Skeletal muscle cell (primary cell): ENCODE data around the gene ZMAT5.

Experiments used
- DNase-seq: peaks from one replicate; pipeline ENCODE4 v3.0.0-alpha.2; 2010; ENCODE audit warnings: low read depth
- H3K4me3 ChIP-seq: 2 replicates; pipeline ENCODE4 v1.5.1; 2011; ENCODE audit warnings: low read depth, mild to moderate bottlenecking, control low read depth, low read length, moderate library complexity

Gene ZMAT5, protein sequence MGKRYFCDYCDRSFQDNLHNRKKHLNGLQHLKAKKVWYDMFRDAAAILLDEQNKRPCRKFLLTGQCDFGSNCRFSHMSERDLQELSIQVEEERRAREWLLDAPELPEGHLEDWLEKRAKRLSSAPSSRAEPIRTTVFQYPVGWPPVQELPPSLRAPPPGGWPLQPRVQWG

GRCh38 chr22:29766632-29767170, at the start of gene ZMAT5:
ZMAT5 (minus strand) TSS chr22:29767007; CDS start chr22:29748544, 18,463 bp downstream.
- peak; percentile 90 for DNase-seq
- H3K4me3 ChIP-seq: peak within 1 kb of the TSS; percentile 75

GRCh38 chr22:29816539-29816938, 49.7 kb upstream of the ZMAT5 start:
- no peak overlapping the region for H3K4me3 ChIP-seq
- no peak for DNase-seq

DNA sequence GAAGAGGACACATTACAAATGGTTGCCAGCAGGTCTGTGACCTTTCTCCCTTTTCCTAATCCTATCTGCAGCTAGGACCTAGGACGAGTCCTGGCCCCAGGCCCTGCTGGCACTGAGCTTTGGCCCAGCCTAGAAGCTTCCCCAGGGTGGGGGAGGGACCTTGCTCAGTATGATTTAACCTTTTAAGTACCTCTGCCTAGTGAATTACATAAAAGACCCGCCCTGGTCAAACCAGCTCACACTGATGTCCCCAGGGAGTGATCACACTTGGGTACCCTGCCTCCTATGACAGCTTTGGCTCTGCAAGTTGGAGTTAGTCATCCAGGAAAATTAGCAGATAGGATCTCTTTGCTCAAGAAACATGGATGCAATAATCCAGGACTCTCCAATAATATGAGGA, 49.3 kb upstream of the ZMAT5 start:
- no peak overlapping the region for H3K4me3 ChIP-seq
- no peak for DNase-seq

DNA sequence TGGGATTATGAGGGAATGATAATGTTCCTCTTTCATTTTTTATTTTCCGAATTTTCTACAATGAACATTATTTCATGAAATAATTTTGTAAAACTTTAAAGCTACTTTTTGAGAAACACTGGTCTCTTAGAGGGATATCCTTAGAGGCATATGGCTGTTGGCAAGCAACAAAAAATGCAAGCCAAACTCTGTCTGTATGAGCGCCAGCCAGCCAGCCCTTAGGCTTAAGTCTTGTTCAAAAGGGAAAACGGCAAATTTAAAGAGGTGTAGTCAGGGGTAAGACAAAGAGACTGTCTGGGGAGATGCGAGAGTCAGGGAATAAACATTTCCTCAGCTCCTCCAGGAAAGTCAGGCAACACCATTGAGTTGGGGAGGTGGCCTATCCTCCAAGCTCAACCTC, 48.8 kb upstream of the ZMAT5 start:
- no peak overlapping the region for H3K4me3 ChIP-seq
- DNase-seq: no peak

- DNase-seq: no peak
Measured at GRCh38 chr22:29814003-29814402, 47.2 kb upstream of the ZMAT5 start.

GRCh38 chr22:29813563-29813962, 46.8 kb upstream of the ZMAT5 start:
- DNase-seq: no peak
- H3K4me3 ChIP-seq: no peak overlapping the region

More at GRCh38 chr22:29814003-29814402, 47.2 kb upstream of the ZMAT5 start:
- H3K4me3 ChIP-seq: no peak overlapping the region

GRCh38 chr22:29813126-29813525, 46.3 kb upstream of the ZMAT5 start:
- H3K4me3 ChIP-seq: no peak overlapping the region
- no peak for DNase-seq

DNA sequence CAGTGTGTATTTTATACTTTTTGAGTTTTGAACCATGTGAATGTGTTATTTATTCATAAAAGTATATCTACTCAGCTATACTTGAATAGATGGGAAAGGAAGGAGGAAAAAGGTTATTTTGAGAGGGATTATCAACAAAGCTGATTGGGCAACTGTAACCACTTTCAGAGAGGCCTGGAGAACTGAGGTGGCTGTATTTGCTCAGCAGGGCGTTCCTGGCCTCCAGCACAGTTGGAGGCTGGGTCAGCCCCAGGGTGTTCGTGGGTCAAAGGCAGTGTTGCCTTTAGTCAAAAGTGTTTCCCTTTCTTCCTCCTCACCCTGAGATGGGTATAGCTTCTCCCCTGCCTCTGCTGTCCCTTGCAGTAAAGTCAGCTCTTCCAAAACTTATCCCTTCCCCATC, 44.6 kb upstream of the ZMAT5 start:
- no peak overlapping the region for H3K4me3 ChIP-seq
- DNase-seq: no peak

DNA sequence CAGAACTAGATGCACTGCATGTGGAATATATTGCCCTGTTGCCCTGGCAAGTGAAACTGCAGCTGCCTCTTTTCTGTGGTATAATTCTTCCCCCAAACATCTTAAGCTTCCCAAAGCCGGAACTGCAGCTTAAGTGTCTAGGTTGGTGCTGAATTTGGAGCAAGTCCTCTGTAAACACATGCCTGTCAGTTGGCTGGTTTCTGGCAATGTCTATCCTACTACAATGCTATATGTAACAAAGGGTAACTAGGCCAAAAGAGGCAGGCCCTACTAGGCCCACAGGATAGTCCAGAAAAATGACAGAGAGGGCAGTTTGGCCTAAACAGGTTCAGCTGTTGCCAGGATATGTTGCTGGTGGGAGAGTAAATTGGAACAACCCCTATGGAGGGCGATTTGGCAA, 43.4 kb upstream of the ZMAT5 start:
- no peak for DNase-seq
- no peak overlapping the region for H3K4me3 ChIP-seq

- DNase-seq: no peak
Measured at GRCh38 chr22:29806196-29806595, 39.4 kb upstream of the ZMAT5 start.

DNA sequence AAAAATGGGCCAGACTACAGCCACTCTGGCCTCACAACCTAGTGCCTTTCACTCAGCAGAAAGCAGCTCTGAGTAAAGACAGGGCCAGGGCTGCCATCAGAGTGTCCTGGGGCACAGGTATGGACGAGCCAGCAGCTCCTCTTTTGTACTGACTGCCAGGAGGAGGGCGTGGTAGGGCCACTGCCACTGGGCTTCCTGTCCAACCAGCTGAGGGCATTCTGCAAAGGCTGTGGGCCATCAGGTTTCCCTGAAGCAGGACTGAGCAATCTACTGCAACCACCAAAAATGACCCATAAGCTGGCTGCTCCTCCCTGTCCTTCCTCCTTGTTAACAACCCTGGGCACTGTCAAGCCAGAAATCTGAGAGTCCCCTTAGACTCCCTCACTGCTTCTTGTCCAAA, 38.2 kb upstream of the ZMAT5 start:
- no peak overlapping the region for H3K4me3 ChIP-seq
- DNase-seq: no peak

More at GRCh38 chr22:29806196-29806595, 39.4 kb upstream of the ZMAT5 start:
- no peak overlapping the region for H3K4me3 ChIP-seq

DNA sequence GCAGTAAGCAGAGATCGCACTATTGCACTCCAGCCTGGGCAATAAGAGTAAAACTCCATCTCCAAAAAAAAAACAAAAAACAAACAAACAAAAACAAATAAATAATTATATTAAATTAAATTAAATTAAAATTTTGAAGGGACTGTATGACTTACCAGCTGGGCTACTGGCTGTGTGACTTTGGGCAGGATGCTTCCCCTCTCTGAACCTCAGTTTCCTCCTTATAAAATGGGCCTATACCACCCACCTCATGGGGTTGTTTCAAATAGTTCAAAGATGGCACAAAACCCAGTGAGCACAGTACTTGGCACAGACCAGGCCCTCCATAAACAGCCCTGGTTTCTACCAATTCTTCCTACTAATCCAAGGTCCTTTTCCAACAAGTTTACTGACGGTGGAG, 36.4 kb upstream of the ZMAT5 start:
- DNase-seq: no peak
- H3K4me3 ChIP-seq: no peak overlapping the region

DNA sequence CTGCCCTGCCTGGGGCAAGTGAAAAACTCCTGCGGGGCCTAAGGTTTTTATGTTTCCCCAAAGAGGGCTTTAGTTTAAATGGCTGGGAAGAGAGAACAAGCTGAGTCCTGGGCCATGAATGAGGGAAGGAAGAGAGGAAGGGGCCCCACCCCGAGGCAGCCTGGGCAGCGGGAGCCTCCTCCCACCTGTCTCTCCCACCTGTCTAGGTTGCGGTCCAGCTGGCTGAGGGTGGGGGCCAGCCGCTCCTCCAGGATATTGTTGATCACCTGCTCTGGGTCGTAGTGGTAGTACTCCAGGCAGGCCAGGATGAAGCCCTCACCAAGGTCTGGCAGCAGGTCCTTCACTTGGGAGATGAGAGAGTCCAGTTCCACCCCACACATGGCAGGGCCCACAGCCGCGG, 35.0 kb upstream of the ZMAT5 start:
- H3K4me3 ChIP-seq: no peak overlapping the region
- no peak for DNase-seq

GRCh38 chr22:29801153-29801552, 34.3 kb upstream of the ZMAT5 start:
- no peak overlapping the region for H3K4me3 ChIP-seq
- no peak for DNase-seq

GRCh38 chr22:29799217-29799680, 32.4 kb upstream of the ZMAT5 start:
- H3K4me3 ChIP-seq: no peak overlapping the region
- peak; percentile 76 for DNase-seq

- H3K4me3 ChIP-seq: no peak overlapping the region
- no peak for DNase-seq
Measured at GRCh38 chr22:29798801-29799200, 32.0 kb upstream of the ZMAT5 start.

- H3K4me3 ChIP-seq: no peak overlapping the region
- no peak for DNase-seq
Measured at GRCh38 chr22:29798318-29798717, 31.5 kb upstream of the ZMAT5 start.

DNA sequence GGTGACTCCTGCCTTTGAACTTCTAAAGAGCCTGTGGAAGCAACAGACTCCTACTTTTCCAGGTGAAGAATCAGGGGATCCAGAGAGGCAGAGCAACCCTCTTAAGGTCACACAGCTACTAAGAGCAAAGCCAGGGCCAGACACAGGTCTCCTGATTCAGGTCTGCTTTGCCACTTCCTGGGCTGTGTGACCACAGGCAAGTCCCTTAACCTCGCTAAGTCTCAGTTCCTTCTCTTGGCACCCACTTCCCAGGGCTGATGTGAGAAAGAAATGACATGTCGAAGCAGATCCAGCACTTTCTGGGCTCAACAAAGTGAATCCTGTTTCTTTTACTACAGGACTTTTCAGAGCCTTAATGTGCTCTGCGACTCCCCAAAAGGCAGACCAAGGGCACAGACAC, 30.5 kb upstream of the ZMAT5 start:
- no peak for DNase-seq
- H3K4me3 ChIP-seq: no peak overlapping the region

GRCh38 chr22:29795663-29796062, 28.9 kb upstream of the ZMAT5 start:
- no peak for DNase-seq

GRCh38 chr22:29793396-29793795, 26.6 kb upstream of the ZMAT5 start:
- no peak overlapping the region for H3K4me3 ChIP-seq
- no peak for DNase-seq

More at GRCh38 chr22:29795663-29796062, 28.9 kb upstream of the ZMAT5 start:
- no peak overlapping the region for H3K4me3 ChIP-seq

DNA sequence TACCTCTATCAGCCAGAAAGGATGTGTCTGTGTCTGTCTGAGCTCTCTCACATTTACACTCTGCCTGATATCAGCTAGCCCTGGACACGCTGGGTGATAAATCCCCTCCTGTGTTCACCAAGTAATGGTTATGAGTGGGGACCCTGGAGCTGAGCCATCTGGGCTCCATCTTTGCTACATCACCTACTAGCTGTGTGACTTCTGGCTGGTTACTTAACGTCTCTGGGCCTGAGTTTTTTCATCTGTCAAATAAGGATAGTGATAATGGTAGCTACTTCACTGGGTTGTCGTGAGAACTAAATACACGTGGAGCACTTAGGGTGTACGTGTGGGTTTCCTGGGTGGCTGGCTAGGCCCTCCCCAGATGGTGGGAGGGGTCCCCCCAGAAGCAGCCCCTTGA, 23.3 kb upstream of the ZMAT5 start:
- DNase-seq: no peak
- H3K4me3 ChIP-seq: no peak overlapping the region
